HFF-Myc (cell line): ENCODE measurements around the gene ADAM11.

ENCODE experiments used
- DNase-seq: peaks from one replicate; pipeline ENCODE4 v3.0.0-alpha.2; 2011; ENCODE audit warnings: low read depth; ENCODE audit errors: extremely low read depth
- H3K4me3 ChIP-seq: replicated peaks from 2 replicates; pipeline ENCODE4 v1.5.1; 2011; ENCODE audit warnings: low read depth, mild to moderate bottlenecking, control low read depth, low read length
- TF ChIP-seq, protein P1 (sequence below): IDR thresholded peaks from 2 replicates; pipeline ENCODE4 v1.5.1; 2012; ENCODE audit warnings: mild to moderate bottlenecking, low read depth, low read length, control low read depth; ENCODE audit errors: missing control alignments

Gene ADAM11

DNA sequence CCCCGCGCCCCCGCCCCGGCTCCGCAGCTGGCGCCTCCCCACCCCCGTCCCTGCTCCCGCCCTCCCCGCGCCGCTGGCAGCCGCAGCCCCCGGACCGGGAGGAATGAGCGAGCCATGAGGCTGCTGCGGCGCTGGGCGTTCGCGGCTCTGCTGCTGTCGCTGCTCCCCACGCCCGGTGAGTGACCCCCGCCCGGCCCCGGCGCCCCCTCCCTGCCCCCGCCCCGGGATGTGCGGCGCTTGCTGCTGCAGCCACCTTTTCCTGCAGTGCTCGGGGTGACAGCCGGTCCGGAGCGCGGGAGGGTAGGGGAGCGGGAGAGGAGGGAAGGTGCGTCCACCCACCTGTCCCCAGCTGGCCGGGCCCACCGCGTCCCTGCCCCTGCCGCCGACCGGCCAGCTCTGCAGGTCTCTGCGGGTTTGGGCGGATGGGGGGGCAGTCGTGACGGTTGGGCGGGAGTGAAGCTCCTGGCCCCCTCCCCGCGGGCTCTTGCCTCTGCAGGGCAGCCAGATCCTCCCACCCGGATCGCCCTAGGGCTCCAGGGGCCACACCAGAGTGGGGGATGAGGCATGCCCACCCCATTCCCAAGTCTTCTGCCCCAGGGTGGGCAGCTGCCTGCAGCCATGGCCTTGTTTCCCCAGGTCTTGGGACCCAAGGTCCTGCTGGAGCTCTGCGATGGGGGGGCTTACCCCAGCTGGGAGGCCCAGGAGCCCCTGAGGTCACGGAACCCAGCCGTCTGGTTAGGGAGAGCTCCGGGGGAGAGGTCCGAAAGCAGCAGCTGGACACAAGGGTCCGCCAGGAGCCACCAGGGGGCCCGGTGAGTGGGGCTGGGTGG, 513 bp downstream of the ADAM11 start:
- TF ChIP-seq, protein P1, sequence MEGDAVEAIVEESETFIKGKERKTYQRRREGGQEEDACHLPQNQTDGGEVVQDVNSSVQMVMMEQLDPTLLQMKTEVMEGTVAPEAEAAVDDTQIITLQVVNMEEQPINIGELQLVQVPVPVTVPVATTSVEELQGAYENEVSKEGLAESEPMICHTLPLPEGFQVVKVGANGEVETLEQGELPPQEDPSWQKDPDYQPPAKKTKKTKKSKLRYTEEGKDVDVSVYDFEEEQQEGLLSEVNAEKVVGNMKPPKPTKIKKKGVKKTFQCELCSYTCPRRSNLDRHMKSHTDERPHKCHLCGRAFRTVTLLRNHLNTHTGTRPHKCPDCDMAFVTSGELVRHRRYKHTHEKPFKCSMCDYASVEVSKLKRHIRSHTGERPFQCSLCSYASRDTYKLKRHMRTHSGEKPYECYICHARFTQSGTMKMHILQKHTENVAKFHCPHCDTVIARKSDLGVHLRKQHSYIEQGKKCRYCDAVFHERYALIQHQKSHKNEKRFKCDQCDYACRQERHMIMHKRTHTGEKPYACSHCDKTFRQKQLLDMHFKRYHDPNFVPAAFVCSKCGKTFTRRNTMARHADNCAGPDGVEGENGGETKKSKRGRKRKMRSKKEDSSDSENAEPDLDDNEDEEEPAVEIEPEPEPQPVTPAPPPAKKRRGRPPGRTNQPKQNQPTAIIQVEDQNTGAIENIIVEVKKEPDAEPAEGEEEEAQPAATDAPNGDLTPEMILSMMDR, result peak; percentile 25
- no peak for DNase-seq
- peak overlapping the region; percentile 51 for H3K4me3 ChIP-seq

DNA sequence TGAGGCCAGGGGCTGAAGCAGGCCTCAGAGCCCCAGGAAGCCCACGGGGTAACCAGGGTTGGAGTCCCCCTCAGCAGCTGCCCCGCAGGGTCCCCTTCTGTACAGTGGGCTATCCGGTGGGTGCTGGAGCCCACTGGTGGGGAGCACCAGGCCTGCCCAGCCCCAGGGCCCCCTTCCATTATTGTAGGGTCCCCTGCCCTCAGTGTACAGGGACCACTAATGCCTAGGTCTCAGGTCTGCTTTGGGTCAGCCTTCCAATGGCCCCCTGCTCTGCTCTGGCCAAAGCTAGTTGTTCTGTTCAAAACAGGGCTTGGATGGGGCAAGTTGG, 1.1 kb downstream of the ADAM11 start:
- peak overlapping the region; percentile 51 for H3K4me3 ChIP-seq
- no peak for DNase-seq
- TF ChIP-seq, protein P1, result no peak

DNA sequence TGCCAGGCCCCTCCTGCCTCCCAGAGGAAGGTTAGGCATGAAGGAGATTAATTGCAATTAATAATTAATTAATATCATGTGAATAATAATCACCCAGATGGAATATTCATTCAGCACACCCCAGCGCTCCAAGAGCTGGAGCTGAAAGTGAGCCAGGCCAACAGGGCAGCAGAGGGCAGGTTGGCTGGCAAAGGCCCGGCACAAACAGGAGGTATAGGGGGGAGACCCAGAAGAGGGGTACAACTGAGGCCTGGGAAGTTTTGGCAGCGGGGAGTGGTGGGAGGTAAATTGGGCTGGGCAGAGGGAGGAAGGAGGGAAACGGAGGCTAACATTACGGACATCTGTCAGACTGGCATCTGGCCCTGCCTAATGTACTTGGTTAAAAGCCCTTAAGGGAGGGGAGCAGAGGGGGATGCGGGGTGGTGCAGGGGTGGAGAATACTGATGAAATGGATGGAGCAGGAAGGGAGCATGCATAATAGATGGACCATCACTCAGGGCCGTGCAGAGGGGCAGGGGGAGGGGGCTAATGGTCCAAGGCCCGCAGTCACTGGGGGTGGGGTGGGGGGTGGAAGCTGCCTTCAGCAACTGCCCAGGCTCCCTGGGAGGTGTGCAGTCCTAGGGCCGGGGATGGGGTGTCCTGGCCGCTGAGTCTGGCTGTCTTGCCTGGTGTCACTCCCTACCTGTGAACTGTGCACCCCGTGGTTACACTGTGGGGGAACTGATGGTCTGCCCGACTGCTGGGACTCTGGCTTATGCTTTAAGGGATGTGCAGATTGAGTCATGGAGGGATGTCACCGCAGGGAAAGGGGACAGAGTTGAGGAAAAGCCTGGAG, 1.9 kb downstream of the ADAM11 start:
- TF ChIP-seq, protein P1, result no peak
- DNase-seq, result no peak
- no peak overlapping the region for H3K4me3 ChIP-seq

DNA sequence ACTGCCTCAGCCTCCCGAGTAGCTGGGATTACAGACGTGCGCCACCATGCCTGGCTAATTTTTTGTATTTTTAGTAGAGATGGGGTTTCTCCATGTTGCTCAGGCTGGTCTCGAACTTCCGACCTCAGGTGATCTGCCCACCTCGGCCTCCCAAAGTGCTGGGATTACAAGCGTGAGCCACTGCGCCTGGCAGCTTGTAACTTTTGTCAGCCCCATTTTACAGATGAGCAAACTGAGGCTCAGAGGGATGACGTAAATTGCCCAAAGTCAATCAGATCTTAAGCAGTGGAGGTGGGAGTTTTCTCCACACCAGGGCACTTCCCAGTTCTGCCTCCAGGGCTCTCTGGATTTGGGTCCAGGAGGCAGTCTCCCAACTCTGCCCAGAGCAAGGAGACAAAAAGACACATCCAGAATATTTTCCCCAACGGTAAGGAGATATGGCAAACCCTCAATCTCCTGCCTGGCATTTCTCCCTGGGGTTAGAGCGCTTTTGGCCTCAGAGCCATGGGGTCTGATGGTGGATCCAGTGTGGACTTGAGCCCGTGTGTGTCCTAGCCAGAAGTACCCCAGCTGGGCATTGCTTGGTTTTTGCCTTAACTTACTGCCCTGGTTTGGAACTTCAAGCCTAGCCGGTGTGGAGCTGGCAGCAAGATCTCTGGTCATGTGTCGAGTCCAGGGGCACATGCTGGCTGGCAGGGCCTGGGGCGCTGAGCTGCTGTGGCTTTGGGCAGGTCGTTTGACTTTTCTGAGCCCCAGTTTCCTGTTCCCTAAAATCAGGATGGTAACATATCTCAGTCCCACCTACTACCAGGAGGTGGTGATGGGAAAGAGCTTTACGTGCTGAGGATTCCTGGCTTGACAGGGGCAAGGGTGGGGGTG, 3.4 kb downstream of the ADAM11 start:
- TF ChIP-seq, protein P1, result no peak
- H3K4me3 ChIP-seq, result no peak overlapping the region
- DNase-seq, result no peak

DNA sequence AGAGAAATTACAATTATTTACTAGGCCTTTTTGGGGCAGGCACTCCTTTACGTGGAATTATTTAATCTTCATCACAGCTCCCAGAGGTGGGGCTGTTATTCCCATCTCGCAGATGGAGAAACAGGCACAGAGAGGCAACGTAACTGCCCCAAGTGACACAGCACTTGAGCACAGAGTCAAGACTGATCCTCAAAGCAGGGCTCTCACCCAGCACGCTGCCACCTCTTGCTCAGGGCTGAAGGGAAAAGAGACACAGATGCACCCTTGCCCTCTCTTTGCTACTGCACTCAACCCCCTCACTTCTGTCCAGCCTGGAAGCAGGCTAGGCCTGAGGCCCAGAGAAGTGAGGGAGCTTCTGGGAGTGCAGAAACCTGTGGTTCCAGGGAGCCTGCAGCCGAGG, 4.4 kb downstream of the ADAM11 start:
- TF ChIP-seq, protein P1, result no peak
- no peak for DNase-seq
- no peak overlapping the region for H3K4me3 ChIP-seq

DNA sequence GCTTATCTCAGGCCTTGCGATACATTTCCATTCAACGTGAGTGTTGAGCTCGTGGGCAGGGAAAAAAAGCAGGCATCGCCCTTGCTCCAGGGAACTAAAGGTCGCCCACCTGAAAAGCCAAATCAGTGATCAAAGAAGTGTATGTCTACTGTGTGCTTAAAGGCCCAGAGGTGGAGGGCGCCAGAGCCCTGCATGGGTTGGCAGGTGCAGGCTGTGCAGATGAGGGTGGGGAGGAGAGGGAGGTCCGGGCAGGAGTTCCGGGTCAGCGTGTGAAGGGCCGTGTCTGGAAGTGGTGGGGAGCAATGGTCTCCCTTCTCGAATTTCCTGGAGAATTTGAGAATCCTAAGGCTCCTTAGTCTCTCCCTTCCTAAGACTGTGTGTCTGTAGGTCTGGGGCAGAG, 7.2 kb downstream of the ADAM11 start:
- no peak for DNase-seq
- TF ChIP-seq, protein P1, result no peak
- no peak overlapping the region for H3K4me3 ChIP-seq
